GM19025 (cell line): ENCODE data around the gene PLOD2.

ENCODE experiments used
- ATAC-seq: cut with Tn5 transposase; IDR thresholded peaks from one replicate; pipeline ENCODE4 v1.9.1; 2021; ENCODE audit warnings: mild to moderate bottlenecking, low read depth, moderate library complexity; ENCODE audit not compliant: unreplicated experiment

The PLOD2 gene

GRCh38 chr3:146052791-146053310 lies 108.1 kb downstream of the PLOD2 start:
- no peak for ATAC-seq

- ATAC-seq, result no peak
Observed at GRCh38 chr3:146052056-146052790, 108.8 kb downstream of the PLOD2 start.

DNA sequence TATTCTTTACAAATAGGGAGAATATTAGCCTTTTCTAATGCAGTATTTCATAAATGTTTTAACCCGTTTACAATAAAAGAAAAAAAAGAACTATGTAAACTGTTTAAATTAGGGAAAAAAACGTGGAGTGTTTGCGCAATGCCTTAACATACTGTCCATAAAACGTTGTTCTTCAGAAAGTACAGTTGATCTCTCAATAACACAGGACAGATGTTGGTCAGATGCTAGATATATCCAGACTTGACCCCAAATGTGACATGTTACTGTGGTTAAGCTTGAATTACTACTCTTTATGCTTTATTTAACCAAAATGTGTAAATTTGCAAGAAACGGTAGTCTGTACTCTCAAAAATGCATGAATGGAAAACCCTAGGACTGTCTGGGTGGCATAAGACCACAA lies 110.3 kb downstream of the PLOD2 start:
- ATAC-seq, result no peak

- no peak for ATAC-seq
Observed at GRCh38 chr3:146047485-146047884, 113.5 kb downstream of the PLOD2 start.

DNA sequence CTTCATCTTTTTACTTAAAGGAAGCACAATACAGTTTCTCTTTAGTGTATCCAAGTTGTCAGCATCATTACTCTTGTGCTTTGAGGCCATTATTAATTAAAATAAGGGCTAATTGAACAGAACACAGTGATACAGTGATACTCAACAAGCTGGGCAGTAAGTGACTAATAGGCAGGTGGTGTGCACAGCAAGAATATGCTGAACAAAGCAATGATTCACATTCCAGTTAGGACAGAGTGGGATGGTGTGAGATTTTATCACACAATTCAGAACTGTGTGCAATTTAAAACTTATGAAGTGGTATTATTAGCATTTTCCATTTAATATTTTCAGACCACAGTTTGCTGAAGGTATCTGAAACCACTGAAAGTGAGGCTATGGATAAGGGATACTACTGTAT lies 116.9 kb downstream of the PLOD2 start:
- ATAC-seq, result no peak

GRCh38 chr3:146040630-146041029 lies 120.4 kb downstream of the PLOD2 start:
- no peak for ATAC-seq

- no peak for ATAC-seq
Observed at GRCh38 chr3:146037697-146038096, 123.3 kb downstream of the PLOD2 start.

GRCh38 chr3:146036281-146036680 lies 124.7 kb downstream of the PLOD2 start:
- ATAC-seq, result no peak

- no peak for ATAC-seq
Observed at GRCh38 chr3:146035366-146035765, 125.6 kb downstream of the PLOD2 start.

DNA sequence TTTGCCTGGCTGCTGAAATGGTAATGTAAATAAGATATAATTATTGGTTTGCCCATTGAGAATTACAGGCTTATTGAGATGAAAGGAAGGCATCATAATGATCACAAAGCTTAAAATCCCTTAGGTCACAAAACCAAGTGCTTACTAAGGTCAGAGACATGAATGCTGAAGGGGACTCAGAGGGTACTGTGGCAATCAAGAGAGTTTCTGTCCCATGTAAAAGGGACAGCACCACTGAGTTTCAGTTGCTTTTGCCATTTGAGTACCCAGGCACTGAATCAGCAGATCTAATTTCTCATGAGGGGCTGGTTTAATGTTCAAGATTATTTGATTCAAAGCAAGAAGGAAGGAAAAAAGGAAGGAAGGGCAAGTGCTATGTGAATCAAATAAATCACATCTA lies 127.0 kb downstream of the PLOD2 start:
- no peak for ATAC-seq

DNA sequence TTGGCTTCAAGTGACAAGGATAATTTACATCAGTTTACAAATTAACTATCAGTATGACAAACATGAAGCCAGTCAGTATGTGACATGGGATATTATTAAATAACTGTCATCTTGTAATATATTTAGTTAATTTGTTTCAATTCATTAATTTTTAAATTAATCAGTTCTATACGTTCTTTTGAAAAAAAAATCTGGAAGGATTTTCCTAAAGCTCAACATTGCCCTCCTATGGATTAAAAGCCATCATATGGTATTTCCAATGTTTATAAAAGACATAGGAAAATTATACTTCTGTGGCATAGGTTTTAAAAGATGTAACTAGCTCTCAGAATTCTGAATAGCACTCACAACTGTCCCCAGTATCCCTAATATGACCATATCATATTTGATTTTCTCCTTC lies 134.4 kb downstream of the PLOD2 start:
- no peak for ATAC-seq

DNA sequence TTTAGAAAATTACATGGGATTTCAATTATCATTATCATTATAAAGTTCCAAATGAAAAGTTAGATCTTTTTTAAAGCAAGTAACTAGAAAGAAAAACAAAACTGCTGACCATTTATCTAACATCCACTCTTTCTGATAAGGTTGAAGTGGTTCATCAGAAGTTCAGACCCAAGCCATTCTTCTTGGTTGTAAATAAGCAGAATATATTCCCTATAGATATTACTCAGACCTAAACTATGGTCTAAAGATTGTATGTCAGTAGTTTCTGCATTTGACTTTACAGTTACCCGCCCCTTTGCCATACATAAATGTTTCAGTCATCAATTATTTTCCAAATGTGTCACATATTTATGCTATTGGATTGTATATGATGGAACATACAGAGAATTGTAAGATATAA lies 136.7 kb downstream of the PLOD2 start:
- no peak for ATAC-seq

GRCh38 chr3:146020969-146021368 lies 140.0 kb downstream of the PLOD2 start:
- no peak for ATAC-seq

DNA sequence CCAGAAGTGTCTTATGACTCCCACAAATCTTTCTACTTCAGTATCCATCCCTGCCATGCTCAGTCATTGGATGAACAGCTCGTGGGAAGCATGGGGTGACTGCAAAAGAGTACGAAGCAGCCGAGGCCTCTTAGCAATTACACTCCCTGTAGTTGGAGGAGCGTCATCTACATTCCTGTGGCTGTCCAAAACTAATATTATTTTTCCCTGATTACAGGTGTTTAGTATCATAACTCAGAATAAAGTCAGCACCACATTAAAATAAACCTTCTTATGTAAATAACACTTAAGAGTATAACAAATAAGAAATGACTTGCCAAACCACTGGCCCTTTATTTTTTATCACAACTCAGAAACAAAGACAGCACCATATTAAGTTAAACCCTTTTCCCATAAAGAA lies 141.5 kb downstream of the PLOD2 start:
- ATAC-seq, result no peak
